ENCODE measurements around the gene PLXND1.
"Not testable (repeated sequence)": the region's sequence is repeated elsewhere in the genome, so short reads cannot be mapped to it uniquely, and the experiment has no call there.

PLXND1 gene

GRCh38 chr3:129548104-129548965 is 58.1 kb downstream of the PLXND1 start:
- no peak for FAIRE-seq
- no peak for TF ChIP-seq POLR2AphosphoS5 (IDR thresholded peaks at IDR 0.05; ENCODE audit: low read depth, low read length)
- no peak for TF ChIP-seq TAF1 (IDR thresholded peaks at IDR 0.05; ENCODE audit: borderline replicate concordance, low read depth, low read length)
- no peak for TF ChIP-seq POLR2A (IDR thresholded peaks at IDR 0.05; ENCODE audit: low read depth, low read length)
- no peak for DNase-seq (ENCODE audit: insufficient read length)

GRCh38 chr3:129547241-129547640 is 59.2 kb downstream of the PLXND1 start:
- no peak for TF ChIP-seq POLR2AphosphoS5 (IDR thresholded peaks at IDR 0.05; ENCODE audit: low read depth, low read length)
- TF ChIP-seq POLR2A (IDR thresholded peaks at IDR 0.05; ENCODE audit: low read depth, low read length), result no peak
- no peak for TF ChIP-seq TAF1 (IDR thresholded peaks at IDR 0.05; ENCODE audit: borderline replicate concordance, low read depth, low read length)
- FAIRE-seq (no peak), DNase-seq (ENCODE audit: insufficient read length) (no peak)

- DNase-seq (ENCODE audit: insufficient read length); FAIRE-seq: not testable (repeated sequence)
Observed at GRCh38 chr3:129545951-129546350, 60.5 kb downstream of the PLXND1 start.

GRCh38 chr3:129543999-129544398 is 62.5 kb downstream of the PLXND1 start:
- TF ChIP-seq TAF1 (IDR thresholded peaks at IDR 0.05; ENCODE audit: borderline replicate concordance, low read depth, low read length) (no peak), POLR2AphosphoS5 (IDR thresholded peaks at IDR 0.05; ENCODE audit: low read depth, low read length) (no peak), POLR2A (IDR thresholded peaks at IDR 0.05; ENCODE audit: low read depth, low read length) (no peak)
- DNase-seq (ENCODE audit: insufficient read length), result no peak
- no peak for FAIRE-seq

- TF ChIP-seq POLR2AphosphoS5 (IDR thresholded peaks at IDR 0.05; ENCODE audit: low read depth, low read length) (no peak), POLR2A (IDR thresholded peaks at IDR 0.05; ENCODE audit: low read depth, low read length) (no peak), TAF1 (IDR thresholded peaks at IDR 0.05; ENCODE audit: borderline replicate concordance, low read depth, low read length) (no peak)
- FAIRE-seq (no peak), DNase-seq (ENCODE audit: insufficient read length) (no peak)
Observed at GRCh38 chr3:129543156-129543790, 63.2 kb downstream of the PLXND1 start, which contains the start of gene H1-8. Gene H1-8, plus strand, starts transcription at chr3:129543175. Its CDS starts 44 bp downstream, at chr3:129543219.

- FAIRE-seq, result no peak
- TF ChIP-seq POLR2A (IDR thresholded peaks at IDR 0.05; ENCODE audit: low read depth, low read length) (no peak), TAF1 (IDR thresholded peaks at IDR 0.05; ENCODE audit: borderline replicate concordance, low read depth, low read length) (no peak), POLR2AphosphoS5 (IDR thresholded peaks at IDR 0.05; ENCODE audit: low read depth, low read length) (no peak)
- no peak for DNase-seq (ENCODE audit: insufficient read length)
Observed at GRCh38 chr3:129542747-129543146, 63.7 kb downstream of the PLXND1 start.

GRCh38 chr3:129540776-129541516 is 65.5 kb downstream of the PLXND1 start:
- TF ChIP-seq POLR2A (IDR thresholded peaks at IDR 0.05; ENCODE audit: low read depth, low read length), result no peak
- TF ChIP-seq POLR2AphosphoS5 (IDR thresholded peaks at IDR 0.05; ENCODE audit: low read depth, low read length), result no peak
- no peak for TF ChIP-seq TAF1 (IDR thresholded peaks at IDR 0.05; ENCODE audit: borderline replicate concordance, low read depth, low read length)
- DNase-seq (ENCODE audit: insufficient read length) (no peak), FAIRE-seq (no peak)

GRCh38 chr3:129539206-129539605 is 67.3 kb downstream of the PLXND1 start:
- FAIRE-seq, result no peak
- no peak for DNase-seq (ENCODE audit: insufficient read length)
- TF ChIP-seq POLR2AphosphoS5 (IDR thresholded peaks at IDR 0.05; ENCODE audit: low read depth, low read length), result no peak

- FAIRE-seq (no peak), DNase-seq (ENCODE audit: insufficient read length) (no peak)
- TF ChIP-seq POLR2A (IDR thresholded peaks at IDR 0.05; ENCODE audit: low read depth, low read length) (no peak), TAF1 (IDR thresholded peaks at IDR 0.05; ENCODE audit: borderline replicate concordance, low read depth, low read length) (no peak), POLR2AphosphoS5 (IDR thresholded peaks at IDR 0.05; ENCODE audit: low read depth, low read length) (no peak)
Observed at GRCh38 chr3:129536804-129537203, 69.7 kb downstream of the PLXND1 start.

GRCh38 chr3:129536374-129536667 is 70.2 kb downstream of the PLXND1 start:
- TF ChIP-seq TAF1 (IDR thresholded peaks at IDR 0.05; ENCODE audit: borderline replicate concordance, low read depth, low read length), result no peak
- TF ChIP-seq POLR2A (IDR thresholded peaks at IDR 0.05; ENCODE audit: low read depth, low read length), result no peak
- no peak for TF ChIP-seq POLR2AphosphoS5 (IDR thresholded peaks at IDR 0.05; ENCODE audit: low read depth, low read length)
- FAIRE-seq (no peak), DNase-seq (ENCODE audit: insufficient read length) (no peak)

- FAIRE-seq (no peak), DNase-seq (ENCODE audit: insufficient read length) (no peak)
- TF ChIP-seq POLR2A (IDR thresholded peaks at IDR 0.05; ENCODE audit: low read depth, low read length), result no peak
- TF ChIP-seq POLR2AphosphoS5 (IDR thresholded peaks at IDR 0.05; ENCODE audit: low read depth, low read length), result no peak
- TF ChIP-seq TAF1 (IDR thresholded peaks at IDR 0.05; ENCODE audit: borderline replicate concordance, low read depth, low read length), result no peak
Observed at GRCh38 chr3:129535075-129535474, 71.4 kb downstream of the PLXND1 start.

All from GM12892 (cell line).